Measurements from ENCODE around the gene ACP6.
"Not testable (repeated sequence)": the region's sequence is repeated elsewhere in the genome, so short reads cannot be mapped to it uniquely, and the experiment has no call there.

Gene ACP6

DNA sequence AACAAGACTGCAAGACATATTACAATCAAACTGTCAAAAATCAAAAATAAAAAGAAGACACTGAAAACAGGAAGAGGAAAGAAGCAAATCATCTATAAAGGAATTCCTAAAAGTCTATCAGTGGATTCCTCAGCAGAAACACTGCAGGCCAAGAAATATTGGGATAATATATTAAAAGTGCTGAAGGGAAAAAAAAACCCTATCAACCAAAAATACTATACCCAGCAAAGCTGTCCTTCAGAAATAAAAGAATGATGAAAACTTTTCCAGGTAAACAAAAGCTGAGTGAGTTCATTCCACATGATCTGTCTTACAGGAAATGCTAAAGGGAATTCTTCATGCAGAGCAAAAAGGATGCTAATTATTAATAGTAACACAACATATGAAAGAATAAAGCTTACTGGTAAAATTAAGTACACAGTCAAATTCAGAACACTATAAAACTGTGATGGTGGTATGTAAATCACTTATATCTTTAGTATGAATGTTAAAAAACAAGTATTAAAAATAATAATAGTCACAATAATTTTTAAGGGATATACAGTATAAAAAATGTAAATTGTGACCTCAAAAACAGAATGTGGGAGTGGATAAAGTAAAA, 12.9 kb upstream of the ACP6 start:
- ATAC-seq: no peak
- no peak for TF ChIP-seq GLIS3 (CRISPR knock-in tag; IDR thresholded peaks at IDR 0.05)
- TF ChIP-seq TOX (CRISPR knock-in tag; IDR thresholded peaks at IDR 0.05; ENCODE audit: borderline replicate concordance): no peak
- TF ChIP-seq RARB (CRISPR knock-in tag; IDR thresholded peaks at IDR 0.05): no peak
- TF ChIP-seq ZNF8 (CRISPR knock-in tag; IDR thresholded peaks at IDR 0.05): no peak

- not testable (repeated sequence) for ATAC-seq
Measured at GRCh38 chr1:147680608-147681235, 10.4 kb upstream of the ACP6 start.

- not testable (repeated sequence) for ATAC-seq
Measured at GRCh38 chr1:147677681-147678080, 7.4 kb upstream of the ACP6 start.

DNA sequence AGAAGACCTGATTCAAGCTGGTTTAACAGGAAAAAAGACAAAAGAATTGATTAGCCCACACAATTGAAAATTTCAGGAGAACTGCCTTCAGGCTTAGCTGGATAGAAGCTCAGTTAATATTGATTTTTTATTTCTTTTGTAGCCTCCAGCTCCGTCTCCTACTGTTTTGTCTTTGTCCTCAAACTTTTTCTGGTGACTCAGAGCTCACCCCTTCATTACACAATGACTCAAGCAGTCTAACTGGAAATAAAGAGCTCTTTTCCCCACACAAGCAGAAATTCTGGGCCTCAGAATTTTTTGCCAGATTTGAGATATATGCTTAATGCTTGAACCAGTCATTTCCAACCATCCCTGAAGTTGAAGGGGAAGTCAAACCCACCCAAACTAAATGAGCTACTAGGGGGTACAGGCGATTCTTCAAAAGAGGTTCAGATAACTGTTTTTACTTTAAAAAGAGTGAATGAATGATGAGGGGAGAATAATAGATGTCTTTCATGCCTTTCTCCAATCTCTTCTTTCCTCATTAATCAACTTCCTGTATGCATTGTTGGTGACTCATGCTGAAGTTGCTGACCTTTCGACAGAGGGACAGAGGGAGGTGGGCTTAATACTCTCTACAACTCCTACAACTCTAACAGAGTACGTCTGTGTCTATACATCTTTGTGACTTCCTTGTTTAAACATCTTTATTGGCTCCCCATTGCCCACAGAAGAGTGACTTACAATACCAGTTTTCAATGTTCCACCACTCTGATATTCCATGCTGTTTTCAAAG, 6.2 kb upstream of the ACP6 start:
- TF ChIP-seq ISL1 (CRISPR knock-in tag; IDR thresholded peaks at IDR 0.05) (no peak), RARB (CRISPR knock-in tag; IDR thresholded peaks at IDR 0.05) (no peak), ZC3H10 (CRISPR knock-in tag; IDR thresholded peaks at IDR 0.05) (no peak), PATZ1 (CRISPR knock-in tag; IDR thresholded peaks at IDR 0.05; ENCODE audit: borderline replicate concordance) (no peak), ARNTL (CRISPR knock-in tag; IDR thresholded peaks at IDR 0.05; ENCODE audit: borderline replicate concordance, low read depth) (no peak), BACH2 (CRISPR knock-in tag; IDR thresholded peaks at IDR 0.05; ENCODE audit: borderline replicate concordance) (no peak), TSHZ2 (CRISPR knock-in tag; IDR thresholded peaks at IDR 0.05) (no peak), CSDC2 (CRISPR knock-in tag; IDR thresholded peaks at IDR 0.05) (no peak), CSRNP3 (CRISPR knock-in tag; IDR thresholded peaks at IDR 0.05) (no peak), ZNF565 (CRISPR knock-in tag; conservative IDR thresholded peaks at IDR 0.05; ENCODE audit: low read depth) (no peak), ZNF70 (CRISPR knock-in tag; IDR thresholded peaks at IDR 0.05) (no peak), TOX (CRISPR knock-in tag; IDR thresholded peaks at IDR 0.05; ENCODE audit: borderline replicate concordance) (no peak), SNAI2 (CRISPR knock-in tag; IDR thresholded peaks at IDR 0.05) (no peak), TCF4 (CRISPR knock-in tag; IDR thresholded peaks at IDR 0.05; ENCODE audit: borderline replicate concordance) (no peak), ESRRG (CRISPR knock-in tag; IDR thresholded peaks at IDR 0.05) (no peak)
- peak; percentile 66 for ATAC-seq

DNA sequence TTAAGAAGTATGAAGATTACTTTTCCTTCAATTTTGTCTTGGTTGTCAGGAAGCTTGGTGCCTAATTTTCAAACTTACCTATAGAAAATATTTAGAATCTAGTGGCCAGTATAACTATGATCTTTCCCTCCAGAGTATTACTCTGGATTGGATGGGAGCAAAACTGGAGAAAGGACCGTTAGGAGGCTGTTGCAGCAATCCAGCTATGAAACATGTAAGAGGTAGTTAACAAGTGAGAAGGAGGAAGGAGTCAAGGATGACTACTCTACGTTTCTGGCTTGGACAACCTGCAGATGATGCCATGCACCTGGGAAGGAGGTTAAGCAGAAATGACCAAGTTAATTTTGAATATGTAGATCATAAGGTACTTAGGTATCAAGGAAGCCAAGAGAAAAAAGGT, 3.5 kb upstream of the ACP6 start:
- TF ChIP-seq ZNF8 (CRISPR knock-in tag; IDR thresholded peaks at IDR 0.05) (no peak), OSR1 (CRISPR knock-in tag; IDR thresholded peaks at IDR 0.05) (no peak), CSDC2 (CRISPR knock-in tag; IDR thresholded peaks at IDR 0.05) (no peak), PPARA (CRISPR knock-in tag; IDR thresholded peaks at IDR 0.05; ENCODE audit: borderline replicate concordance) (no peak), PATZ1 (CRISPR knock-in tag; IDR thresholded peaks at IDR 0.05; ENCODE audit: borderline replicate concordance) (no peak), ZNF70 (CRISPR knock-in tag; IDR thresholded peaks at IDR 0.05) (no peak), TSHZ2 (CRISPR knock-in tag; IDR thresholded peaks at IDR 0.05) (no peak), ARNTL (CRISPR knock-in tag; IDR thresholded peaks at IDR 0.05; ENCODE audit: borderline replicate concordance, low read depth) (no peak), RARB (CRISPR knock-in tag; IDR thresholded peaks at IDR 0.05) (no peak), ISL1 (CRISPR knock-in tag; IDR thresholded peaks at IDR 0.05) (no peak)
- TF ChIP-seq, protein P1, sequence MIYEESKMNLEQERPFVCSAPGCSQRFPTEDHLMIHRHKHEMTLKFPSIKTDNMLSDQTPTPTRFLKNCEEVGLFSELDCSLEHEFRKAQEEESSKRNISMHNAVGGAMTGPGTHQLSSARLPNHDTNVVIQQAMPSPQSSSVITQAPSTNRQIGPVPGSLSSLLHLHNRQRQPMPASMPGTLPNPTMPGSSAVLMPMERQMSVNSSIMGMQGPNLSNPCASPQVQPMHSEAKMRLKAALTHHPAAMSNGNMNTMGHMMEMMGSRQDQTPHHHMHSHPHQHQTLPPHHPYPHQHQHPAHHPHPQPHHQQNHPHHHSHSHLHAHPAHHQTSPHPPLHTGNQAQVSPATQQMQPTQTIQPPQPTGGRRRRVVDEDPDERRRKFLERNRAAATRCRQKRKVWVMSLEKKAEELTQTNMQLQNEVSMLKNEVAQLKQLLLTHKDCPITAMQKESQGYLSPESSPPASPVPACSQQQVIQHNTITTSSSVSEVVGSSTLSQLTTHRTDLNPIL (CRISPR knock-in tag; IDR thresholded peaks at IDR 0.05; ENCODE audit: low read depth): no peak
- ATAC-seq: no peak

All from SK-N-SH treated with all-trans-retinoic acid at 6 μM for 48 hours (cell line).